ENCODE measurements around the gene RBFOX2.

Gene RBFOX2

DNA sequence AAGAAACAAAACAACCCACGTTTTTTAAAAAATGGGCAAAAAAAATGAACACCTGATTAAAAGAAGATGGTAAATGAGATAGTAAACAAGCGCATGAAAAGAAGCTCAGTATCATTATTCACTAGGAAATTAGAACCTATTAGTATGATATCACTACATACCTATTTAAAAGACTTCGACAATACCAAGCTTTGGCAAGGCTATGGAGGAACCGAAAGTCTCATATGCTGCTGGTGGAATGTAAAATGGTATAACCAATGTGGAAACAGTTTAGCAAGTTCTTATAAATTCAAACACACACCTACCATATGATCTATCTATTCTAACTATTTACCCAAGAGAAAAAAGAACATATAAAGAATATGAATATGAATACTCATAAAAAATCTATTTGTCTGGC is 167.2 kb downstream of the RBFOX2 start:
- Histone ChIP-seq H3K27ac (ENCODE audit: low read depth in 2 of 2, low read length in 2 of 2) (no peak overlapping the region), H3K9ac (ENCODE audit: low read depth in 1 of 2, low read length in 2 of 2) (no peak overlapping the region), H3K27me3 (ENCODE audit: control insufficient read depth in 2 of 2, insufficient read depth in 2 of 2, low read length in 2 of 2) (no peaks in the 10 kb centered on the region), H3K4me3 (ENCODE audit: low read length in 2 of 2) (no peak overlapping the region), H3K36me3 (ENCODE audit: control insufficient read depth in 2 of 2, insufficient read depth in 2 of 2, low read length in 2 of 2) (no peaks in the 10 kb centered on the region), H3K9me3 (ENCODE audit: control insufficient read depth in 2 of 2, low read length in 2 of 2) (no peaks in the 10 kb centered on the region), H3K4me1 (ENCODE audit: control insufficient read depth in 2 of 2, insufficient read depth in 2 of 2, low read length in 2 of 2) (no peaks in the 10 kb centered on the region)

DNA sequence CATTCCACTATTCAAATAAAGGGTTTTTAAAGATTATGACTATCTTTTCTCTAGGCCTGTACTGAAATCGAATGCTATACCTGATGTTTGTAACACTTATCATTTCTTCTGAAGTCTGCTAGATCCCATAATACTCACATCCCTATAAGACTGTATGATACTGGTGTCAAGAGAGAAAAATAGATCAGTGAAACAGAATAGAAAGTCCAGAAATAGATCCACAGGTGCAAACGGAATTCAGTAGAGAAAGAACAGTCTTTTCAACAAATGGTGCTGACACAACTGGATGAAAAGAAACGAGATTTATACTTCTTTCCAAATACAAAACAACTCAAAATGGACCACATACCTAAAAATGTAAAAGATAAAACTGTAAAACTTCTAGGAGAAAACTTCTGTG is 167.8 kb downstream of the RBFOX2 start:
- no peak overlapping the region for H3K4me3 ChIP-seq (ENCODE audit: low read length in 2 of 2)
- no peaks in the 10 kb centered on the region for H3K9me3 ChIP-seq (ENCODE audit: control insufficient read depth in 2 of 2, low read length in 2 of 2)
- H3K9ac ChIP-seq (ENCODE audit: low read depth in 1 of 2, low read length in 2 of 2) = no peak overlapping the region
- no peaks in the 10 kb centered on the region for H3K36me3 ChIP-seq (ENCODE audit: control insufficient read depth in 2 of 2, insufficient read depth in 2 of 2, low read length in 2 of 2)
- H3K4me1 ChIP-seq (ENCODE audit: control insufficient read depth in 2 of 2, insufficient read depth in 2 of 2, low read length in 2 of 2) = no peaks in the 10 kb centered on the region
- H3K27ac ChIP-seq (ENCODE audit: low read depth in 2 of 2, low read length in 2 of 2) = no peak overlapping the region
- no peaks in the 10 kb centered on the region for H3K27me3 ChIP-seq (ENCODE audit: control insufficient read depth in 2 of 2, insufficient read depth in 2 of 2, low read length in 2 of 2)

DNA sequence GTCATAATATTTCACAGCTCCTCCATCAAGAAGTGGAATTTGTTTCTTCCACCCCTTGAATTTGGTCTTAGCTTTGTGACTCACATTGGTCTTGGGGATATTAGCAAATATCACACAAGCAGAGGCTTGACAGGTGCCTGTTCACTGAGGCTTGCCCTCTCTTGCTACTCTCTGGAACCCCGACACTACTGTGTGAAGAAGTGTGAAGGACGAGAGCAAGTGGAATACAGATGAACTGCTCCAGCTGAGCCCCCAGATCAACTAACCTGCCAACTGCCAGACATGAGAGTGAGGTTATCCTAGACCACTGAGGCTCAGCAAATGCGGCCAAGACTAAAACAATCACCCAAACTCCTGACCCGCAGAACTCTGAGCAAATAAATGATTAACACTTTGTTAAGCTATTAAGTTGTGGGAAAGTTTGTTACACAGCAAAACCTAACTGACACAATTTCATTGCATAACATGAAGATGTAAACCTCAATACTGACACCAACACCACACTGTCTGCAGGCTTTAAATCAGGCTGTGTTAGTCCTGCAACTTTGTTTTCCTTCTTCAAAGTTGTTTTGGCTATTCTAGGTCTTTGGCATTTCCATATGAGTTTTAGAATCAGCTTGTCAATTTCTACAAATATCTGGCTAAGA is 168.4 kb downstream of the RBFOX2 start:
- Histone ChIP-seq H3K27ac (ENCODE audit: low read depth in 2 of 2, low read length in 2 of 2) (no peak overlapping the region), H3K9me3 (ENCODE audit: control insufficient read depth in 2 of 2, low read length in 2 of 2) (no peaks in the 10 kb centered on the region), H3K4me1 (ENCODE audit: control insufficient read depth in 2 of 2, insufficient read depth in 2 of 2, low read length in 2 of 2) (no peaks in the 10 kb centered on the region), H3K9ac (ENCODE audit: low read depth in 1 of 2, low read length in 2 of 2) (no peak overlapping the region), H3K4me3 (ENCODE audit: low read length in 2 of 2) (no peak overlapping the region), H3K36me3 (ENCODE audit: control insufficient read depth in 2 of 2, insufficient read depth in 2 of 2, low read length in 2 of 2) (no peaks in the 10 kb centered on the region), H3K27me3 (ENCODE audit: control insufficient read depth in 2 of 2, insufficient read depth in 2 of 2, low read length in 2 of 2) (no peaks in the 10 kb centered on the region)

DNA sequence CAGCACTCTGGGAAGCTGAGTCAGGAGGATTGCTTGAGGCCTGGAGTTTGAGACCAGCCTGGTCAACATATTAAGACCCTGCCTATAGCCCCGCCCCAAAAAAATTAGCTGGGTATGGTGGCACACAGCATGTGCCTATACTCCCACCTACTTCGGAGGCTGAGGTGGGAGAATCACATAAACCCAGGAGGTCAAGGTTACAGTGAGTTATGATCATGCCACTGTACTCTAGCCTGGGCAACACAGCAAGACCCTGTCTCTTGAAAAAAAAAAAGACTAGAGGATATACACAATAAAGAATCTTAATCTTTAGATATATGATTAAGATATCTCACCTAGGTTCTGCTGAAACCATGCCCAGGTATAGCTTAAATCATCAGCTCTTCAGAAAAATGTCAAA is 174.3 kb downstream of the RBFOX2 start:
- no peaks in the 10 kb centered on the region for H3K9me3 ChIP-seq (ENCODE audit: control insufficient read depth in 2 of 2, low read length in 2 of 2)
- H3K27me3 ChIP-seq (ENCODE audit: control insufficient read depth in 2 of 2, insufficient read depth in 2 of 2, low read length in 2 of 2) = no peaks in the 10 kb centered on the region
- no peaks in the 10 kb centered on the region for H3K36me3 ChIP-seq (ENCODE audit: control insufficient read depth in 2 of 2, insufficient read depth in 2 of 2, low read length in 2 of 2)
- no peak overlapping the region for H3K4me3 ChIP-seq (ENCODE audit: low read length in 2 of 2)
- no peak overlapping the region for H3K9ac ChIP-seq (ENCODE audit: low read depth in 1 of 2, low read length in 2 of 2)
- H3K4me1 ChIP-seq (ENCODE audit: control insufficient read depth in 2 of 2, insufficient read depth in 2 of 2, low read length in 2 of 2) = peaks cover 10 to 17% of the 10 kb centered on the region in 2 donors
- no peak overlapping the region for H3K27ac ChIP-seq (ENCODE audit: low read depth in 2 of 2, low read length in 2 of 2)

DNA sequence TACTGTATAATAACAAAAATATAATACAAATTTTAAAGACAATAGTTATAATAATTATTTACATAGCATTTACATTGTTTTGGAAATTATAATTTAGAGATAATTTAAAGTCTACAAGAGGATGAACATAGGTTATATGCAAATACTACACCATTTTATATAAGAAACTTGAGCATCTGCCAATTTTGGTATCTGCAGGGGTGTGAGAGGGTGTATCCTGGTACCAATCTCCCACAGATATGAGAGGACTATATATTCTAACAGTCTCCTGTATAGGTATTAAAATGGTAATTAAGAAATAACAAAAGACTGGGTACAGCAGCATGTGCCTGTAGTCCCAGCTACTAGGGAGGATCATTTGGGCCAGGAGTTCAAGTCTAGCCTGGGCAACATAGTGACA is 176.5 kb downstream of the RBFOX2 start:
- Histone ChIP-seq H3K36me3 (ENCODE audit: control insufficient read depth in 2 of 2, insufficient read depth in 2 of 2, low read length in 2 of 2) (no peaks in the 10 kb centered on the region), H3K27me3 (ENCODE audit: control insufficient read depth in 2 of 2, insufficient read depth in 2 of 2, low read length in 2 of 2) (no peaks in the 10 kb centered on the region), H3K27ac (ENCODE audit: low read depth in 2 of 2, low read length in 2 of 2) (no peak overlapping the region), H3K4me3 (ENCODE audit: low read length in 2 of 2) (no peak overlapping the region), H3K9ac (ENCODE audit: low read depth in 1 of 2, low read length in 2 of 2) (no peak overlapping the region), H3K4me1 (ENCODE audit: control insufficient read depth in 2 of 2, insufficient read depth in 2 of 2, low read length in 2 of 2) (peaks cover 14 to 18% of the 10 kb centered on the region in 2 donors), H3K9me3 (ENCODE audit: control insufficient read depth in 2 of 2, low read length in 2 of 2) (no peaks in the 10 kb centered on the region)

DNA sequence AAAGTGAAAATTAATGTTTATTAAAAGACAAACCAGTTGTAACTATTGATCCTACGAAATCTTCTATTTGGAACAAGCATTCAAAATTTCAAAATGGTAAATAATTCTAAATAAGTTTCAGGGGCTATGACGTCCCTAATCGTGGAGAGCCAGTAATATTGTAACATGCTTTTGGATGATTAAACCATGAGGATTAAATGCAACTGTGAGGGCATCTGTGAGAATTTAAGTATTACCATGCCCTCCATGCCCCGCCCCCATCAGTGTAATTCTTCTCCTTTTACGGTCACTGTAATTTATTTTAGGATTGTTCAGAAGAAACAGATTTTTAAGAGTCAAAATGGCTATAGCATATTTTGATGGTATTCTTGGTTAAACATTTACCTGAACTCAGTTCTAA is 177.8 kb downstream of the RBFOX2 start:
- no peak overlapping the region for H3K4me3 ChIP-seq (ENCODE audit: low read length in 2 of 2)
- peak overlapping the region; percentile 83 to 84 for H3K27ac ChIP-seq (ENCODE audit: low read depth in 2 of 2, low read length in 2 of 2)
- H3K36me3 ChIP-seq (ENCODE audit: control insufficient read depth in 2 of 2, insufficient read depth in 2 of 2, low read length in 2 of 2) = no peaks in the 10 kb centered on the region
- peaks cover 18% of the 10 kb centered on the region in 2 donors for H3K4me1 ChIP-seq (ENCODE audit: control insufficient read depth in 2 of 2, insufficient read depth in 2 of 2, low read length in 2 of 2)
- no peaks in the 10 kb centered on the region for H3K27me3 ChIP-seq (ENCODE audit: control insufficient read depth in 2 of 2, insufficient read depth in 2 of 2, low read length in 2 of 2)
- H3K9me3 ChIP-seq (ENCODE audit: control insufficient read depth in 2 of 2, low read length in 2 of 2) = no peaks in the 10 kb centered on the region
- H3K9ac ChIP-seq (ENCODE audit: low read depth in 1 of 2, low read length in 2 of 2) = peak overlapping the region in 1 of 2 donors; percentile 59

DNA sequence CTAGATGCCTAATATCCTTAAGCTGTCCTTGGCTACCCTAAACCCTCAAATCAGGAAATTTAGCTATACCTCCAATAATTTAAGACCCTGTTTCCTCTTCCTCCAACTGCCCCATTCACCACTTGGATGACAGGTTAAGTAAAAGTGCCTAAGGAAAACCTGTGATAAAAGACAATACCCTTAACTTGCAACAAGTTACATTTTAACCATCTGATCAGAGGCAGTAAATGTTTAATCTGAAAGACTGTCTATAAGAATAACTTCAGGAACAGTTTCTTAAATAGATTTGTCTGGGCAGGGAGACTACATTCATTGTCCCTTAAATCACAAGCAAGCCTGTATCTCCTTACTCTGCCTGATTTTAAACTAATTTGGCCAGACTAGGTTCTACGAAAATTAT is 181.8 kb downstream of the RBFOX2 start:
- no peaks in the 10 kb centered on the region for H3K9me3 ChIP-seq (ENCODE audit: control insufficient read depth in 2 of 2, low read length in 2 of 2)
- no peaks in the 10 kb centered on the region for H3K27me3 ChIP-seq (ENCODE audit: control insufficient read depth in 2 of 2, insufficient read depth in 2 of 2, low read length in 2 of 2)
- H3K27ac ChIP-seq (ENCODE audit: low read depth in 2 of 2, low read length in 2 of 2) = peak overlapping the region; percentile 71 to 77
- H3K9ac ChIP-seq (ENCODE audit: low read depth in 1 of 2, low read length in 2 of 2) = peak overlapping the region; percentile 21 to 49
- peaks cover 20 to 29% of the 10 kb centered on the region in 2 donors for H3K4me1 ChIP-seq (ENCODE audit: control insufficient read depth in 2 of 2, insufficient read depth in 2 of 2, low read length in 2 of 2)
- no peaks in the 10 kb centered on the region for H3K36me3 ChIP-seq (ENCODE audit: control insufficient read depth in 2 of 2, insufficient read depth in 2 of 2, low read length in 2 of 2)
- H3K4me3 ChIP-seq (ENCODE audit: low read length in 2 of 2) = peak overlapping the region in 1 of 2 donors; percentile 57

DNA sequence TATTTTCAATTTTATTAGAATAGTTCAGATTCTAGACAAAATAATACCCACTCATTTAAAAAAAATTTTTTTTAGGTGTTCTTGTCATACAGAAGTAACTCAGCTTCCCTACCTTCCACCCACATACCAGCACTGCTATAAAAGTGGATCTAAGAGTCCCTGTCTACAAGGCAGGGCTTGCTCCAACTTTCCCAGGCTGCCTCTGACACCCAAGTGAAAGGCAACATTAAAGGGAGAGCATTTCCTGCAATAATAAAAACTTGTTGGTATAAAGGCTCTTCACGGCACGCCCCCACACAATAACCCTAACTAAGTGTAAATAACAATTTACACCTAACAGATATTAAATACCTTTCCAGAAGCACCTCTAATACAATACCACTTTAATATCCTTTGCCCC is 183.7 kb downstream of the RBFOX2 start:
- H3K9me3 ChIP-seq (ENCODE audit: control insufficient read depth in 2 of 2, low read length in 2 of 2) = no peaks in the 10 kb centered on the region
- no peak overlapping the region for H3K4me3 ChIP-seq (ENCODE audit: low read length in 2 of 2)
- H3K27me3 ChIP-seq (ENCODE audit: control insufficient read depth in 2 of 2, insufficient read depth in 2 of 2, low read length in 2 of 2) = no peaks in the 10 kb centered on the region
- peak overlapping the region; percentile 27 to 48 for H3K27ac ChIP-seq (ENCODE audit: low read depth in 2 of 2, low read length in 2 of 2)
- H3K4me1 ChIP-seq (ENCODE audit: control insufficient read depth in 2 of 2, insufficient read depth in 2 of 2, low read length in 2 of 2) = peaks cover 13 to 18% of the 10 kb centered on the region in 2 donors
- no peaks in the 10 kb centered on the region for H3K36me3 ChIP-seq (ENCODE audit: control insufficient read depth in 2 of 2, insufficient read depth in 2 of 2, low read length in 2 of 2)
- H3K9ac ChIP-seq (ENCODE audit: low read depth in 1 of 2, low read length in 2 of 2) = no peak overlapping the region

DNA sequence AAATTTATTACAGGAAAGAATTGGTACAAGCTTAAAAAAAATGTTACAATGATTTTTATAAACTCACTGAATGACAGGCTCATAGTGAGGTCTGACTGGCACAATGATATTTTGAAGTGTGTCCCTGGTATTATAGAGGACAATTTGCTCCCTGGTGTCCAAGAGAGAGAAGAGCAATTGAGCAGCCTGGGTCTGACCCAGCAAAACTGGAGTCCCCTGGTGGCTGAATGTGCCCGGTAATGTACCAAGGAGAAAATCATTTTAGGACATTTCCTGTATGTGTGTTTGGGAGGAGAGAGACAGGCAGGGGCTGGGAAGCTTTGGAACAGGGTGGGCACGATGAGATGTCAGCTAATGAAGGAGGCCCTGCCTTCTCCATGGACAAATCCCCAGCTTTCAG is 185.7 kb downstream of the RBFOX2 start:
- no peak overlapping the region for H3K4me3 ChIP-seq (ENCODE audit: low read length in 2 of 2)
- no peaks in the 10 kb centered on the region for H3K9me3 ChIP-seq (ENCODE audit: control insufficient read depth in 2 of 2, low read length in 2 of 2)
- H3K27ac ChIP-seq (ENCODE audit: low read depth in 2 of 2, low read length in 2 of 2) = no peak overlapping the region
- peaks cover 6 to 19% of the 10 kb centered on the region in 2 donors for H3K4me1 ChIP-seq (ENCODE audit: control insufficient read depth in 2 of 2, insufficient read depth in 2 of 2, low read length in 2 of 2)
- H3K9ac ChIP-seq (ENCODE audit: low read depth in 1 of 2, low read length in 2 of 2) = no peak overlapping the region
- no peaks in the 10 kb centered on the region for H3K27me3 ChIP-seq (ENCODE audit: control insufficient read depth in 2 of 2, insufficient read depth in 2 of 2, low read length in 2 of 2)
- H3K36me3 ChIP-seq (ENCODE audit: control insufficient read depth in 2 of 2, insufficient read depth in 2 of 2, low read length in 2 of 2) = no peaks in the 10 kb centered on the region

DNA sequence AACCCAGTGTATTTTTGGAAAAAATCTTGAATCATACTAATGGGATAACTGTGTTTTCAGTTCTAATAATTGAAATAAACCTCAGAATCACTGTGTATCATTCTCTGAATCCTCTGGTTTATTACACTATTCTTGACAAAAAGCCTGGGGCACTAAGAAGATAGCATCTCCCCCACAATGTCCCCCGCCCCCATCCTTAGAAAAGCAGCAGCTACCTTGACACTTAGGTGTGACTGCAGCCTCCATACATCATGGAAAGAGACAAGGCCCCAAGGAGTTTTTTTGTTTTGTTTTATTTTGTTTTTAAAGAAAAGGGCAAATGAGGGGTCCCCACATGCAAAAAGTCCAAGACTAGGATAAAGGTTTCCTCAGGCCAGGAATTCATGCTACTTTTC is 186.1 kb downstream of the RBFOX2 start:
- Histone ChIP-seq H3K27ac (ENCODE audit: low read depth in 2 of 2, low read length in 2 of 2) (no peak overlapping the region), H3K4me1 (ENCODE audit: control insufficient read depth in 2 of 2, insufficient read depth in 2 of 2, low read length in 2 of 2) (peaks cover 6 to 23% of the 10 kb centered on the region in 2 donors), H3K9ac (ENCODE audit: low read depth in 1 of 2, low read length in 2 of 2) (no peak overlapping the region)

More for the DNA sequence above, 186.1 kb downstream of the RBFOX2 start:
- H3K9me3 ChIP-seq (ENCODE audit: control insufficient read depth in 2 of 2, low read length in 2 of 2) = no peaks in the 10 kb centered on the region
- no peaks in the 10 kb centered on the region for H3K36me3 ChIP-seq (ENCODE audit: control insufficient read depth in 2 of 2, insufficient read depth in 2 of 2, low read length in 2 of 2)
- H3K4me3 ChIP-seq (ENCODE audit: low read length in 2 of 2) = no peak overlapping the region
- no peaks in the 10 kb centered on the region for H3K27me3 ChIP-seq (ENCODE audit: control insufficient read depth in 2 of 2, insufficient read depth in 2 of 2, low read length in 2 of 2)
